Epithelial cell of esophagus (primary cell): ENCODE results near the gene HDLBP.

Experiments used
- DNase-seq: peaks from one replicate; pipeline ENCODE4 v3.0.0; 2010; ENCODE audit warnings: low read depth
- H3K4me3 ChIP-seq: 2 replicates; pipeline ENCODE4 v1.5.1; 2011; ENCODE audit warnings: mild to moderate bottlenecking, low read length, control low read depth
- TF ChIP-seq, protein P1 (sequence below): IDR thresholded peaks from 2 replicates; pipeline ENCODE4 v1.5.1; 2011; ENCODE audit warnings: low read depth, mild to moderate bottlenecking, low read length, control low read depth, inconsistent platforms; ENCODE audit not compliant: insufficient read depth; ENCODE audit errors: missing control alignments

The HDLBP gene

DNA sequence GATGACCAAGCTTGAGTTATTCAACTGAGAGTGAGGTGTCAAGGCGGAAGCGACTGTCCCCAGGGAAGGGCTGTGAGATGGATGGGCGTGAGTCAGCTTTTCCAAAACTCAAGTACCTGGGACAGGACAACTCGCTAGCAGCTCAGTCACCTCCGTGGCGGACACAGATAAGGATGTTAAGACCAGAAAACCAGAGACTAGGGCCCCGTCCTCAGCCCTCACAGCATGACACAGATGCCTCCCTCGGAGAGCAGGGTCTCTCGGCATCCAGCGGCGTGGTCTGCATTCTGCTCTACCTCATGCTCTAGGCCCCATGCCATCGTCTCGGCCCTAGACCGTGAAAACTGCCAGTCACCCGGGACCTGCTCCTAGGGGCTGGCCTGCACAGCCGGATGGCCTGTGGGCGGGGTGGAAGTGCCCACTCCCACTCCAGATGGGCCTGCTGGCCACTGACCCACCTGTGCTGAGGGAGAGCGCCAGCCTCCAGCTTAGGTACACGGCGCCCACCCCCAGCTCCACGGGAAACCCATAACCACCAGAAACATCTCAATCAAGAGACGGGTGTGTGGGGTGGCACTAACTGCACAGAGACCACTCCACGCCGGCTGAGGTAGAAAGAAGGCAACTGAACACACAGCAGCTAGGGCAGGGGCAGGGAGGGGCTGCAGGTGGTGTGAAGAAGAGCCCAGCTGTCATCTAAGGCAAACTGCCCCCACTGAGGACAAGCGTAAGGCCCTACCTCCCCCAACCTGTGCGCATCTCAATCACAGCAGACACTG, 87.2 kb downstream of the HDLBP start:
- no peak overlapping the region for H3K4me3 ChIP-seq
- no peak for DNase-seq
- TF ChIP-seq, protein P1, sequence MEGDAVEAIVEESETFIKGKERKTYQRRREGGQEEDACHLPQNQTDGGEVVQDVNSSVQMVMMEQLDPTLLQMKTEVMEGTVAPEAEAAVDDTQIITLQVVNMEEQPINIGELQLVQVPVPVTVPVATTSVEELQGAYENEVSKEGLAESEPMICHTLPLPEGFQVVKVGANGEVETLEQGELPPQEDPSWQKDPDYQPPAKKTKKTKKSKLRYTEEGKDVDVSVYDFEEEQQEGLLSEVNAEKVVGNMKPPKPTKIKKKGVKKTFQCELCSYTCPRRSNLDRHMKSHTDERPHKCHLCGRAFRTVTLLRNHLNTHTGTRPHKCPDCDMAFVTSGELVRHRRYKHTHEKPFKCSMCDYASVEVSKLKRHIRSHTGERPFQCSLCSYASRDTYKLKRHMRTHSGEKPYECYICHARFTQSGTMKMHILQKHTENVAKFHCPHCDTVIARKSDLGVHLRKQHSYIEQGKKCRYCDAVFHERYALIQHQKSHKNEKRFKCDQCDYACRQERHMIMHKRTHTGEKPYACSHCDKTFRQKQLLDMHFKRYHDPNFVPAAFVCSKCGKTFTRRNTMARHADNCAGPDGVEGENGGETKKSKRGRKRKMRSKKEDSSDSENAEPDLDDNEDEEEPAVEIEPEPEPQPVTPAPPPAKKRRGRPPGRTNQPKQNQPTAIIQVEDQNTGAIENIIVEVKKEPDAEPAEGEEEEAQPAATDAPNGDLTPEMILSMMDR, result no peak

DNA sequence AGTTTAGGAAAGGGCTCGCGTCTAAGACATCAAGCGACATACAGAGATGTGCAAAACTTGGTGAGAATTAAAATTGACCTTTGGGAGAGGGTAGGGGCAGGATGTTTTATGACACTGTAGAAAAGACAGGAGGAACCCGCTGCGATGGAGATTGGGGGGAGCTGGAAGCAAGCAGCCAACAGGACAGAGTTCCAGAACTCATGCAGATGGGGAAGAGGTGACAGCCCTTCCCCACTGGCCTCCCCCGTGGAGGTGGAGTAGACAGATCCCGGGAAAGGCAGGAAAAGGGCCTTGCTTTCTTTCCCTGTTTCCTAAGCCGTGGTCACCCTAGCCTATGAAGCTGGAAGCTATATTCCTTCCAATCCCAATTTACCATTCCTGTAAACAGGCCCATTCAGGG, 87.9 kb downstream of the HDLBP start:
- DNase-seq, result no peak
- TF ChIP-seq, protein P1, result no peak
- no peak overlapping the region for H3K4me3 ChIP-seq

DNA sequence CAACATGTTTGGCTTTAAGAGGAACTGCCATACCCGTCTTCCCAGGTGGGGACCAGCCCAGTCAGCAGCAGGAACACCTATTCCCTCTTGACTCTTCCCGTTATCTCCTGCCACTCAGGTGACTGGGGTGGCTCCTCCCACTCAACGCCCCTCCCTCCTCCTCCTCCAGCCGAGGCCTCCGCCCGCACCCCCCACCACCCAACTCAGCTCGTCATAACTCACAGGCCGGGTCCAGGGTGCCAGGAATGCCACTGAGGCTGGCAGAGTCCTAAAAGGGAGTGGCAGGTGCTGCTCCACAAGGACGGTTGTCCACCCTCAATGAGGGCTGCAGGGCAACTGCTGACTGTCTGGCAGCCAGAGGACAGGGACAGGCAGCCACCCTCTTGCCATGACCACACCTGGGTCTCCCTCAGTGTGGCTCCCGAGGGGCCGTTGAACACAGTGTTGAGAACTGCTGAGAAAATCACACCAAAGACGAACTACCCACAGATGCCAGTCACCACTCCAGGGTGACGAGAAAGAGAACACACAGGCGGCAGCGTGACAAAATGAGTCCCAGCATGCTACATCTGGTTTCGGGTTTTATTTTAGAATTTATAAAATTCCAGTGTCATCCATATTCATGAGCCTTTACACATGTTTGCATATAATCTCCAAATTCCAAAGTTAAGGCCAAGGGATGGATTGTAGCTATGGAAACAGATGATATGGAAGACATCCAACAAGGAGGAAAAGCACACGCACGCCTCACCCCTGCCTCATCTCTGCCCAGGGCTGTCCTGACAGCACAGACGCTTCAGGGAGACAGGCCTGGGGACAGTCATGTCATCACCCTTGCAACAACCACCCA, 88.5 kb downstream of the HDLBP start:
- no peak overlapping the region for H3K4me3 ChIP-seq
- DNase-seq, result no peak
- TF ChIP-seq, protein P1, result no peak

DNA sequence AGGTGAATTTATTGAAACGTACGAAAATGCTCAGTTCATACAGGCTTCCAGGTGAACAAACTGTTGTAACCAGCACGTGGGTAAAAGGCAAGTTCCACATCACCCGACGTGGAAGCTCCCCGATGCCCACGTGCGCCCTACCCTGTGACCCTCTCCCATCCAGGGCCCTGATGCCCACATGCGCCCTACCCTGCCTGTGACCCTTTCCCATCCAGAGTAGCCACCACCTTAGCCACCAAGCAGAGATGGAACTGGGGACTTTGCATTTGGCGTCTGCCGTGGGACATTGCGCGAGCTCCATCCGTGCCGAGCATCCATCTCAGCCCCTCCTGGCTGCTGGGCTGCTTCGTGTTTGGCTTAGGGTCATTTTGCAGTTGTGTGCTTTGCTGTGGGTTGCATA, 89.5 kb downstream of the HDLBP start:
- TF ChIP-seq, protein P1, result no peak
- DNase-seq, result no peak
- no peak overlapping the region for H3K4me3 ChIP-seq

DNA sequence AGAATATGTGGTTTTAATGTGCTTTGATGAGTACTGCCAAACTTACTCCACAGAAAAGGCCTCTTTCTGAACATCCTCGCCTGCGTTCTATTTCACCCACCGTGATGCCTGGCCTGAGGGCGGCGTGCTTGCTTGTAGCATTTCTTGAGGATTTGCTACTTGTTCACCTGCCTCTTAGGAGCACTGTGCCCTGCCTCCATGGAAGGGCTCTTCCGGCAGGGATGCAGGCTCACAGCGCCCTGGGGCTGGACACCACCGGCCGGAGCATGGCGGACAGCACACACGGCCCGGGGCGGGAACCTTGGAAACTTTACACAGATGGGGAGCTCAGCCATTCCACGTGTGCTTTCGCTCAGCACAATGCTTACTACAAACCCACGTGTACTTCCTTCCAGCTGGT, 89.9 kb downstream of the HDLBP start:
- DNase-seq, result no peak
- H3K4me3 ChIP-seq, result no peak overlapping the region
- TF ChIP-seq, protein P1, result no peak

DNA sequence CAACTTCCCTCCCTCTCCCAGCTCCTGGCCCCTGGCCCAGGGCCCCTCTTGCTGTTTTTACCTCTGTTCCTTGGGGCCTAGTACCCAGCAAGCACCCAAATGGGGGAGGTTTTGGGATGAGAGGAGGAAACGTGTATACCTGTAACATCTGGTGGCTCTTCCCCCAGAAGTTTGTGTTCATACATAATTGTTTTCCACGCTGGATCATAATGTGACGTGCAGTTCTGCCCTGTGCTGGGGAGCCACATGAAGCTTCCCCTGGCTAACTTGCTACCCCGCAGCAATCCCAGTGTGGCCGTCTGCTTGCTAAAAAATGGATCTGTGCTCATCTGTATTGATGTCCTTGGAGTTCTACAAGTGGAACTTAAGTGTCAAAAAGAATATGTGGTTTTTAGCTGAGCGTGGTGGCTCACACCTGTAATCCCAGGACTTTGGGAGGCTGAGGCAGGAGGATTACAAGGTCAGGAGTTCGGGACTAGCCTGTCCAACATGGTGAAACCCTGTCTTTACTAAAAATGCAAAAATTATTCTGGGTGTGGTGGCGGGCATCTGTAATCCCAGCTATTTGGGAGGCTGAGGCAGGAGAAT, 90.5 kb downstream of the HDLBP start:
- no peak for DNase-seq
- H3K4me3 ChIP-seq, result no peak overlapping the region
- TF ChIP-seq, protein P1, result no peak
